ENCODE data around the gene TMEM182.

- TF ChIP-seq CTCF (IDR thresholded peaks at IDR 0.05) (no peak), POLR2A (IDR thresholded peaks at IDR 0.05) (no peak)
These were observed 44.4 kb upstream of the TMEM182 start for GRCh38 chr2:102717308-102718018.
